NCI-H2107 (cell line): Measurements from ENCODE around the gene C14orf93.
A peak's percentile ranks its signal among the peaks of the same experiment; 100 is the strongest.
"Not testable (repeated sequence)": the region's sequence is repeated elsewhere in the genome, so short reads cannot be mapped to it uniquely, and the experiment has no call there.

ENCODE experiments used
- DNase-seq: peaks from one replicate; lab custom pipeline; 2025; lab: John Stamatoyannopoulos, UW

The C14orf93 gene

DNA sequence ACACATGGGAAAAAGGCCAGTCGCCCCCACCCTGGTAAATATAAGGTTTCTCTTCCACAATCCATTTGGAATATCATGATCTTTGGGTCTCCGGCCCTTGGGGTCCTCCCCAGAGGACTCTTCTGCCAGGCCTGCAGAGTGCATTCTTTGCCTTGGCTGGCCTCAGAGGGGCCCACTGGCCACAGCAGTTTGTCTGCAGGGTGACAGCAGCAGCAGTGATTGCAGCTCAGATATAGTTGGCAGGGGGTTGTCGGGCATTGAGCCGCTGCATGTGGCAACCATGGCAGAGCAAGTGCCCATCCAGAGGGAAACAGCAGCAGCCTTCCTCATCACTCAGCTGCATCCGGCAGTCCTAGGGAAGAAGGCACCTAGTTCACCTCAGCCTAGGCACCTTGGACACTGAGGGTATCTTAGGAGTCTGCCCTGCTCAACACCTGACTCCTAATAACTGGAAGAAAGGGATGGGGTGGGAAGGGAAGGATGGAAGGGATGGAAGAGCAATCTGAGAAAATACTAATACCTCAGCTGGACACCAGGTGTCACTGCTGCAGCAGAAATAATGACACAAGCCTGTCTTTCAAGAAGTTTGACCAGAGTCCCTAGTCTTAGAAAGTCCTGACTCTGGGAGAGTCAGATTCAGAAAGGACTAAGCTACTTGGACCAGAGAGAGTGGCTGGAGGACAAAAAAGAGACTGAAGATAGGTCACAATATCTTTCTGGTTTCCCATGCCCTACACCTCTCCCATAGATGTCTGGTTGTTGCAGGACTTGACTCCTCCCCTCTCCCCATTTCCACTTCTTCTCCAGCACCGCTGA, 36.5 kb downstream of the C14orf93 start:
- peak; percentile 42 for DNase-seq

DNA sequence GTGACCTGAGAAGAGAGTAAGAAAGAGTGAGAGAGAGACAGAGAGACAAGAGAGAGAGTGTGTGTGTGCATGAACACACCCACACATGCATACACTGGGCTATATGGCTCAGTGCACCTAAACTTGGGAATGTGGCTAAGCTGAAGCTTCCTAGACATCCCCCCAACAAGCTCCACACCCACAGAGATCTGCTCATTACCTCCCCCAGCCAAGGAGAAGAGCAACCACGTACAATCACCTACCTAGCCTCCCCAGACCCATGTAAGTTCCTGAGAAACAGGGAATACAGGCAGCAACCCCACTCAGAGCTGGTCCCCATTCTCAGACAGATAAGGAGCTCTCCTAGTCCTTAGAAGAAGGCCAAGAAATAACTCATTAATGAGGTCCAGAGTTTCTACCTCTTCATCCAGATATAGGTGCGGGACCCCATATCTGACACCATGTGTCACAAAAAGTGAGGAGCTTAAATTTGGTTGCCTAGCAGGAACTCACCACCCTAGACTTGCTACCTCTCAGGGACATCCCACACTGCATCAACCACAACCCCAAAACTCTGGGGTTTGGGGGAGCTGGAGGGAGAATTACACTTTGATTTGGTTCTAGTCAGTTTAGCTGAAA, 37.5 kb downstream of the C14orf93 start:
- no peak for DNase-seq

DNA sequence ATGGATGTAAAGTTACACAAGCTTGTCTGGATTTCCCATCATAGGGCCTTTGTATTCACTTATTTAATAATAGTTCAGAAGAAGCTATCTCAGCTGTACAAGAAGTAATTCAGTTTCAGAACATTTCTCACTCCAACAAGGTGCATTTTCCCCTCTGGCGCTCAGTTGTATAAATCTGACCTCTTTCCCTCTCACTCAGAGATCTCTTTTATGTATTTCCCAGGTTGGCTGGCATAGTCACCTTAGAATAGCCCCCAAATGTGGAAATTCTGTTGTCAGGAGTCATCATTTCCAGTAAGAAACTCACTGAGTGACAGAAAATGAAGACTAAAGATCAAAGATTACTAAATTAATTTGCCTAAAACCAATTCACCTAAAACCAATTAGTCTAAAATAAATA, 38.8 kb downstream of the C14orf93 start:
- DNase-seq, result no peak

DNA sequence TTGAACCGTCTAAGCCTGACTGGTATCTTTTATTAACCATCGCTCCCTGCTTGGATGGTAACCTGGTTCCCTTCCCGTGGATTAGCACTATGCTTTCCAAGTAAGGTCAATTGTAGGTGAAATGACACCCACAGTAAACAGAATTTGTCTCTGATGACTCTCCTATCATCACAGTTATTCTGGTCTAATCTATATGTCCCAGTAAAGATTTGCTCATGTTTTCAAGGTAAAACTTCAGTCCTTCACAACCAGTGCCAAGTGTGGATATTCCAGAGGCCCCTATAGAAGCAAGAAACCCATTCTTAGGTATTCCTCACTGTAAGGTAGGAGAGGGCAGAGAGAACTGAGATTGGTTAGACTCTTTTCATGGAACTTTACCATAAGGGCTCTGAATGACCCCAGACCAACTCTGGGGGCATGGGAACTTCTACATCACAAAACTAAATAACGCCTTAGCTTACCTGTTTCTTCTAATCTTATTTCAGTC, 43.1 kb downstream of the C14orf93 start:
- DNase-seq, result no peak

DNA sequence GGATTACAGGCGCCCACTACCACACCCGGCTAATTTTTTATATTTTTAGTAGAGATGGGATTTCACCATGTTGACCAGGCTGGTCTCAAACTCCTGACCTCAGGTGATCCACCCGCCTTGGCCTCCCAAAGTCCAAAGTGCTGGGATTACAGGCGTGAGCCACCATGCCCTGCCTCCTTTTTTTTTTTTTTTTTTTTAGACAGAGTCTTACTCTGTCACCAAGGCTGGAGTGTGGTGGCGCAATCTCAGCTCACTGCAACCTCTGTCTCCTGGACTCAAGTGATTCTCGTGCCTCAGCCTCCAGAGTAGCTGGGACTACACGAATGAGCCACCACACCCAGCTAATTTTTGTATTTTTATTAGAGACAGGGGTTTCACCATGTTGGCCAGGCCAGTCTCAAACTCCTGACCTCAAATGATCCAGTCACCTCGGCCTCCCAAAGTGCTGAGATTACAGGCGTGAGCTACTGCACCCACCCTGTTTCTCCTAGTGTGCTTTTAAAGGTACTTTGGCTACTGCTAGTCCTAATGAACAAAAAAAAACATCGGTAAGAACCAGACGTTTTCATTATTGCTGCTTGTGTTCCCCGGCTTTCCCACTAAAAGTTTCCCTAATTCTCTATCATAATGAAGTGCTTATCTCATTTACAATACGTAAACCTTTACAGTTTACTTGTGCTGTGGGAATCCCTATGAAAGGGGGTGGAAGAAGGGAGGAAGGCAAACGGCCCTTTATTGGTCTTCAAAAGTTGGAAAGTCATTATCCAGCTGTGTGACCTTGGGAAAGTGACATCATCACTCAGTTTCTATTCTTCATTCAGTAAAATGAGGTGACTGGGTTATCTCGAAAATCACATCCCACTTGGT, 43.8 kb downstream of the C14orf93 start:
- DNase-seq, result not testable (repeated sequence)

DNA sequence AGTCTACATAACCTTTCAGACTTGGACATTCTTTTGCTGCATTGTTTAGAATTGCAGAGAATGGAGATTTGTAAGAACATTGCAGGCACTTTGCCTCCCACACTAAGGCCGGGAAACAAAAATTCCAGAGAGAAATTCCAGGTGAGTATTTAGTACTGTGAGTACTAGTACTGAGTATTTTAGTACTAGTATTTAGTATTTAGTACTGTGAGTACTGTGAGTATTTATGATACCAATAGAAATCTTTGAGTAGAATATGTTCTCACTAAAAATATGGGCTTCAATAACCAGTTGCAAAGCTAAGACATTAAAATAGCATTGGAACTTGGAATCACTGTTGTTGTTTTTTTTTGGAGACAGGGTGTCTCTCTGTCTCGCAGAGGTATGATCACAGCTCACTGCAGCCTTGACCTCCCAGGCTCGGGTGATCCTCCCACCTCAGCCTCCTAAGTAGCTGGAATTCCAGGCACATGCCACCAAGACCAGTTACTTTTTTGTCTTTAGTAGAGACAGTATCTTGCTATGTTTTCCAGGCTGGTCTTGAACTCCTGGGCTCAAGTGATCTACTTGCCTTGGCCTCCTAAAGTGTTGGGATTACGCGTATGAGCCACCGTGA, 47.8 kb downstream of the C14orf93 start:
- no peak for DNase-seq

DNA sequence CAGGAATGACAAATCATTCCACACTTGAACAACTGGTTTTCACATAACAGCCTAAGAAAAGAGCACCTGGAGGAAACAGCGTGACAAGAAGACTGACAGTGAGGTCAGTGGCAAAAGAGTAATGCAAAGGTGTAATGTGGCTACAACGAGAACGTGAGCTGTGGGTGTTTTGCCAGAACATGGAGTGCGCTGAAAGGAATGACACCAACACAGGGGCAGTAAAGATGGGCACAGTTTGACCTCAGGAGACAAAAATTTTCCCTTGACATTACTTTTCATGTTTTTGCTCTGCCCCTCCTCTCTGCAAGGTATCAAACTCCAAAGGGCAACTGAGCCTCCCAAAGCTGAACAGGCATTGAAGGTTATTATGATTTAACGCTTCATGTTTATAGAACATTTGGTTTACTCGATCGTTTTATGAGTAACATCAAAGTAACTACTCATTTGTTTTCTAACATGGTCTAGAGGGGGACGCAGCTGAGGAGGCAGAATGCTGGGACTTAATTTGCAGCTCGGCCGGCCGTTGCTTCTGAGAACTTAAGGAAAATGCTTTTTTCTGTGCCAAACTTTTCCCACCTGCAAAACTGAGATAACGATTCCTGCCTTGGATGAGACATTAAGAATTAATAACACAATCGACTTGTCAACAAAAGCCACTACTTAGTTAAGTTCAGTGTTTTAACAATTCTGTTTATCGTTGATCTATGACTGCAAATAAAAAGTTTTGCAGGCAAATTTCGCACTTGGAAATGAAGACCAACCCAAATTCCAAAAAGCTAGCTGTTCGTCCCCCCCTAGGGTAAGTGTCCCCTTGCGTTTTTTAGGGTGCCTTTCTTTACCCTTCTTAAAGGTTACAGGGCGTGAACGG, 54.0 kb downstream of the C14orf93 start:
- no peak for DNase-seq

DNA sequence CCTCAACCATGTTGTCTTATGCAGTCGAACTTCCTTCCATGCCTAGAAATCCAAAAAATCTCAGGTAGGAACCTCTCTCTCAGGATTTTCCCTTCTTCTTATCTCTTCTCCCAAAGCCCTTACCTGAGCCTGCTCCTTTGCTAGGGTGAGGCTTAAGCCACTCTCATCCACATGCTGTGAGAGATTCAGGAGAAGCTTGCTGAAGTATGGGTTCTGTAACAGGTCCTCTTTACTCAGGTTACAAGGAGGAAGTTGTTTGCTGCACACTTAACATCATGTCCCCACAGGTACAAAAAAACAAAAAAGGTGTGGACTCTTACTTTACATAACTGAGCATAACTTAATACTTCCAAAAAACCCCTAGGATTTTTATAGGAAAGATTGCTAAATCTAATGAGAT, 57.5 kb downstream of the C14orf93 start:
- no peak for DNase-seq

DNA sequence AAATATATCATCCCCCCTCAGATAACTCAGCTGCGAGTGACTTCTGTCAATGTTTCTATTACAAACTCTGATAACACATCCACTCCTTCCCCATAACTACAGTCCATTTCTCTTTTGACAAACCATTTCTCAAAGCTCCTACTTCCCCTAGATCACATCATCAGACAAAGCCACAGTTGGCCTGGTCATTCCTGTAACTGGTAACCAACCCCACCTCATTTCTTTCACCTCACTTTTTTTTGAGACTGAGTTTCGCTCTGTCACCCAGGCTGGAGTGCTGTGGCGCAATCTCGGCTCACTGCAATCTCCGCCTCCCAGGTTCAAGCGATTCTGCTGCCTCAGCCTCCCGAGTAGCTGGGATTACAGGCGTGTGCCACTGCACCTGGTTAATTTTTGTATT, 58.1 kb downstream of the C14orf93 start:
- DNase-seq, result not testable (repeated sequence)

DNA sequence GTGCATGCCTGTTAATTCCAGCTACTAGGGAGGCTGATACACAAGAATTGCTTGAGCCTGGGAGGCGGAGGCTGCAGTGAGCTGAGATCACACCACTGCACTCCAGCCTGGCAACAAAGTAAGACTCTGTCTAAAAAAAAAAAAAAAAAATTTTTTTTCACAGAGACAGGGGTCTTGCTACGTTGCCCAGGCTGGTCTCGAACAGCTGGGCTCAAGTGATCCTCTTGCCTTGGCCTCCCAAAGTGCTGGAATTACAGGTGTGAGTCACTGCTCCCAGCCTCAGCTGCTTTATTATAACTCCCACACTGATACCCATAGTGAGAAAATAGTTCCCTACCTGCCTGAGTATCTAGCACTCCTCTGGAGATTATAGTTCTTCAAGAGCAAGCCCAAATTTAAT, 64.3 kb downstream of the C14orf93 start:
- no peak for DNase-seq

DNA sequence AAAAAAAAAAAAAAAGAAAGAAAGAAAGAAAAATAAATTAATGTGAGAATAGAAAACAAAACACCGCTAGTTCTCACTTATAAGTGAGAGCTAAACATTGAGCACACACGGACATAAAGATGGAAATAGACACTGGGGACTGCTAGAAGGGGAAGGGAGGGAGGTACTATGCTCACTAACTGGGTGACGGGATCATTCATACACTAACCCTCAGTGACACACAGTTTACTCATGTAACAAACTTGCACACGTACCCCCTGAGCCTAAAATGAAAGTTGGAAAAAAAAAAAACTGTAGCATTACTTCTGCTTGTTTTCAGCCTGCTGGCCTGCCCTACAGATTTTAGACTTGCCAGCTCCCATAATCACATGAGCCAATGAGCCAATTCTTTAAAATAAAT, 70.3 kb downstream of the C14orf93 start:
- no peak for DNase-seq
